Activated CD4-positive, alpha-beta T cell treated with anti-CD3 and anti-CD28 coated beads, Interleukin-10, Interleukin-2, amounts not matched to agents 100 ng/mL and 50 ng/mL, durations not matched to agents 16 hours and 8 hours (primary cell): ENCODE data around the gene TMEM98.
"Not testable (repeated sequence)": the region's sequence is repeated elsewhere in the genome, so short reads cannot be mapped to it uniquely, and the experiment has no call there.

ENCODE experiments used
- DNase-seq: peaks from one replicate; pipeline ENCODE4 v3.0.0-alpha.2; 2020

Gene TMEM98

GRCh38 chr17:32944248-32945020, 16.5 kb downstream of the TMEM98 start:
- no peak for DNase-seq

DNA sequence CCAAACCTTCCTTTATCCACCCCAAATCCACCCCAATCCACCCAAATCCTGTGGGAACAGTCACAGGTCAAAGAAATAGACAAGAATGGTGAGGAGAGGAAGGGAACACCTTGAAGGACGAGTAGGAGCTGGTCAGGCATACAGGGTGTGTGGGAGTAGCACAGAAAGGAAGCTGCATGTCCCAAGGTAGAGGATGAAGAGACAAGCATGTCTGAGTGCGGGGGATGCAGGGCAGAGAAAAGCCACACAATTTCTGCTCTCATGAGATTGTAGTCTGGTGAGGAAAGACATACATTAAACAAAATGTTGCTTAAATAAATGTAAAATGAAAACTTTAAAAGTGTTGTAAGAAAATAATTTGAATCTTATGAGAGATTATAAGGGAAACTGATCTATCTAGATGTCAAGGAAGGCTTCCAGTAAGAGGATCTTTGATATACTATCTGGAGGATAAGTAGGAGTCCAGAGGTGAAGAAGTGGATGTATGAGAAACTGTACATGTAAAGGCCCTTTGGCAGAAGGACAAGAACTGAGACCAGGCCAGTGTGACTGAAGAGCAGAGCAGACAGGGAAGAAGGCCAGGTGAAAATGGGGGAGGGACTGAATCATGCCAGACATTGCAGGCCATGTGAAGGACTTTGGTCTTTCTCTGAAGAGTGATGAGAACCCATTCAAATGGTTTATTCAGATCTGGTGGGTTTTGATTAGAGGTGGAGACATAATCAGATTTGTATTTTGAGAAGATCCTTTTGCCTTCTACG, 18.6 kb downstream of the TMEM98 start:
- DNase-seq, result no peak

GRCh38 chr17:32947736-32948135, 19.8 kb downstream of the TMEM98 start:
- DNase-seq, result no peak

GRCh38 chr17:32949181-32949580, 21.2 kb downstream of the TMEM98 start:
- DNase-seq, result no peak

DNA sequence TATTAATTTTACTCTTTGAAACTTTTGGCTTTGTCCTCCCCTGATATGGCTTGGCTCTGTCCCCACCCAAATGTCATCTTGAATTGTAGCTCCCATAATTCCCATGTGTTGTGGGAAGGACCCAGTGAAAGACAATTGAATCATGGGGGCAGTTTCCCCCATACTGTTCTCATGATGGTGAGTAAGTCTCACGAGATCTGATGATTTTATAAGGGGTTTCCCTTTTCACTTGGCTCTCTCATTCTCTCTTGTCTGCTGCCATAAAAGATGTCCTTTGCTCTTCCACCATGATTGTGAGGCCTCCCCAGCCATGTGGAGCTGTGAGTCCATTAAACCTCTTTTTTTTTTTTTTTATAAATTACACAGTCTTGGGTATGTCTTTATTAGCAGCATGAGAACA, 24.5 kb downstream of the TMEM98 start:
- not testable (repeated sequence) for DNase-seq

DNA sequence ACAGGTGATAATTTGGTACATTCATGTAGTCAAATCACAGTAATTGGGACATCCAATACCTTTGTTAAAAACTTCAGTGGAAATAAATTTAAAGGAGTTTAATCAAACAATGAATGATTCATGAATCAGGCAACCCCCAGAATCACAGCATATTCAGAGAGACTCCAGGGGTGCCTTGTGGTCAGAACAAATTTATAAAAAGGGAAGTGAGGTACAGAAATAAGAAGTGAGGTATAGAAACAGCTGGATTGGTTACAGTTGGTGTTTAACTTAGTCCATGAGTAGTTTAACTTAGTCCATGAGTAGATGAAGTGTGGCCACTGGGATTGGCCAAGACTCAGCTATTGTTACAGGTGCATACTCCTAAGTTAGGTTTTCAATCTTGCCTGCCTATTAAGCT, 25.1 kb downstream of the TMEM98 start:
- DNase-seq, result no peak

- DNase-seq, result no peak
Observed at GRCh38 chr17:32953857-32954256, 25.9 kb downstream of the TMEM98 start.

DNA sequence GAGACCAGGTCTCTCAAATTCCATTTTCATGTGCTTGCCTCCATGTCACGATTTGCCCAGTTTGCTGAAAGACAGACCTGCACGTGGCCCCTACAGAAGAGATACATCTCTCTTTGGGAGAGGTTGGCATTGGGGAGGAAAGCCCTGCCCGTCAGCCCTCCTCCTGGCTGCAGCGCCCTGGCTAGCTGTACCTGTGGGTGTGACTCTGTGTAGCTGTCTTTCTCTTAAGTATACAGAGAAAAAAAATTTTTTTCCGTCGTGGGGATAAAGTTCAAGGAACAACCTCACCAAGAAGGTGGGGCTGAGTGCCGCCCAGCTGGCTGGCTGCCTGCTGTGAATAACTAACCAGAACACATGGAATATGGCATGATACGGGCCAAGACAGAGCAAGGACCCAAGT, 26.5 kb downstream of the TMEM98 start:
- DNase-seq, result no peak

DNA sequence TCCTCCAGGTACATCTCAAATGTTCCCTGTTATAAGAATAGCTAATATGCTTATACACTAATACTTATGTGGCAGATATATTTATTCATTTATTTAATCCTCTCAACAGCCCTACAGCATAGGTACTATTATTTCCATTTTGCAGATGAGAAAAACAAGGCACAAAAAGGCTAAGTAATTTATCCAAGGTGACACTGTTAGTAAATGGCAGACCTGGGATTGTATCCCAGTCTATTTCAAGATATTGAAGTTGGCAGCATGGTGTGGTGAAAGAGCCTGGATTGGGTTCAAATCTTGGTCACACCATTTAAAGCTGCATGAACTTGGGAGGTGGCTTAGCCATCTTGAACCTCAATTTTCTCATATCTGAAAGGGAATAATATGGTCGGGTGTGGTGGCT, 27.2 kb downstream of the TMEM98 start:
- DNase-seq, result no peak

- no peak for DNase-seq
Observed at GRCh38 chr17:32956240-32956970, 28.5 kb downstream of the TMEM98 start.

- no peak for DNase-seq
Observed at GRCh38 chr17:32958418-32958817, 30.5 kb downstream of the TMEM98 start.

DNA sequence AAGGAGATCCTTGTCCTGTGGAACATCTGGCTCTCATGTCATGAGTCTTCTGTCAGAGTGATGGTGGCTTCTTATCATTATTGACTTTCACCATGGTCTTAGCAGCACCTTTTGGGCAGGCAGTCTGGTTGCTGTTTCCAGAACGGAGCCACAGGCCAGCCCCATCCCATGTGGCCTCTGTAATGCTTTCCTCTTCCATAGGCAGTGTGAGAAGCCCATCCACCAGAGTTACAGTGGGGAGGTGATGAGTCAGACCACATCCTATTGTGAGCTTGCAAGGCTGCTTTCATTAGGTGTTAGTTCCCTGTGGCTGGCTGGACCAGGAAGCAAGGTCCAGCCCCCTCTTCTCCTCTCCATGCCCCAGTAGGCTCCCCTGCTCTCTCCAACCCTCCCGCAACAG, 32.9 kb downstream of the TMEM98 start:
- DNase-seq, result no peak

DNA sequence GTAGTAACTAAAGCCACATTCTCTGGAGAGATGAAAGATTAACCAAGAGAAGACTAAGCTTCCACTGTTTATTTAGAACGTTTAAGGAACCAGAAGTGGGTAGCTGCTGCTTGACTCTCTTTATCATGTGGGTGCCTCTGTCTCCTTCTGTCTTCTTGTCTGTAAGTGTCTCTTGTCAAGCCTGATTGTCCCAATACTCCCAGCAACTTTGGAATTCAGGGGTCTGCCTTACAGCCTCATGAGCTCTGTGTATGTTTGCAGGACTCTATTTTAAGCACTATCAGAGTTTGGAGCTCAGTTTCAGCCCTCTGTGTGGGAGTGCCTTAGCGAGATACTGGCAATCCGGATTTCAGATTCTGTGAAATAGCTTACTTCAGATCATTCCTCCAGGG, 34.4 kb downstream of the TMEM98 start:
- no peak for DNase-seq

DNA sequence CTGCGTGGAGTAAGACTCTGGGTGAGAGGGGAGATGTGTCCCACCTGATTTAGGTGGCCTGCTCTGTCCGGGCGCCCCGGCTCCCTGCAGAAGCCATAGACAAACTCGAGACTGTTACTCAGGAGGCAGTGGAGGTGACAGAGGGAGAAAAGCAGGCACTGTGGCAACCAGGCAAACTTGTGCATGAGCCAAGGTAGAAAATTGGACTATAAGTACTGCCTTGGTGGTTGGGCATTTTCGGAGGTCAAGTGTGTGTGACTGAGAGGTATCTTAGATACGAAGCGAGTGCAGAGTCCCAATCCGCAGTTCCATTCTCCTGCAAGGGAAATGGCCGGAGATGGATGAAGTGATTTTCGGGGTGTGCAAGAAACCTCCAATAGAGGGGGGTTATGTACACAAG, 36.6 kb downstream of the TMEM98 start:
- DNase-seq, result no peak

GRCh38 chr17:32969231-32969630, 41.3 kb downstream of the TMEM98 start:
- not testable (repeated sequence) for DNase-seq

DNA sequence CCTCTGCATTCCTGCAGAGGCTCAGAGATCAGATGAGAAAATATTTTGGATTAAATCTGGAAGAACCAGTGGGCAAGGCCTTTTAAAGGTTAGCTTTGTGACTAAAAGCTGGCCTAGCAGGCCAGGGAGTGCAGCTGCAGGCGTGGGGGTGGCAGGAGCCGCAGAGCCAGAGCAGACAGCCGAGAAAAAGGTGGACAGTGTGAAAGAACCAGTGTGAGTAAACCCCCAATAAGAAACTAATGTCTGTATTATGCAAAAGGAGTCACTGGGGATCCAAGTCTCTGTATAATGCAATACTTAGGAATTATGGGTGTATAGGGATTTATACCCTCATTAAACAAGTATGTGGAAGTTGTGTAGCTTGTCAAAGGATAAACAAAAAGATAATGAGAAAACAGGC, 42.3 kb downstream of the TMEM98 start:
- peak; percentile 17 for DNase-seq

DNA sequence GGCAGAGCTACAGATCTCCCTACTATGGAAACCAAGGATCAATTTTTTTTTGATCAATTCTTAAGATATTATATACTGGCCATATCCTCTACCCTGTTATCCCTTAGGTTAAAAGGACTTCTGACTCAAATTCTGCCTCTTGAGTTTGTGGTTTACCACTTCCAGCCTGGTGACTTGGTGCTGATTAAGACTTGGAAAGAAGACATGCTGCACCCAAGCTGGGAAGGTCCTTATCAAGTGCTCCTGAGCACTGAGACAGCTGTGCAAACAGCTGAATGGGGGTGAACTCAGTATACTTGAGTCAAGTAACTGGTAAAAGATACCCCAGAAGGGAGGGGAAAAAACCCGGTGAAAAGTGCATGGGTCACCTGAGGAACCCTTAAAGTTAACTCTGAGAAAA, 43.2 kb downstream of the TMEM98 start:
- peak; percentile 87 for DNase-seq

GRCh38 chr17:32976131-32976530, 48.2 kb downstream of the TMEM98 start:
- DNase-seq, result no peak

DNA sequence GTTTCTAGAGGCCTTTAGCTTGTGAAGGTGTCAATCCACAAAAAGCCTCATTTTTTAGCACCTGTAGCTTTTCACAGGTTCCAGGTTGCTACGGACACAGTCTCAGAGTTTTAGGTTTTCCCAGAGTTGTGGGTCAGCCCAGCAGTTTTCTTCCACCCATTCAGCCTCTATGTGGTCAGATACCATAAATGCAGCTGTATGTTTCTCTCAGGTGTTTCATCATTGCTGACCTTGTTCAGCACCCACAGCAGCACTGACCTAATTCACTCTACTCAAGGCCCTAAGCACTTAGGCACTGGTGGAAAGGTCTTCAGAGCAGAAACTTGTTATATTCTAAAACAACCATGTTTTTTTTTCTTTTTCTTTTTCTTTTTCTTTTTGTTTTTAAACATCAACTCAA, 48.7 kb downstream of the TMEM98 start:
- no peak for DNase-seq

- DNase-seq, result no peak
Observed at GRCh38 chr17:32980230-32980629, 52.3 kb downstream of the TMEM98 start.

DNA sequence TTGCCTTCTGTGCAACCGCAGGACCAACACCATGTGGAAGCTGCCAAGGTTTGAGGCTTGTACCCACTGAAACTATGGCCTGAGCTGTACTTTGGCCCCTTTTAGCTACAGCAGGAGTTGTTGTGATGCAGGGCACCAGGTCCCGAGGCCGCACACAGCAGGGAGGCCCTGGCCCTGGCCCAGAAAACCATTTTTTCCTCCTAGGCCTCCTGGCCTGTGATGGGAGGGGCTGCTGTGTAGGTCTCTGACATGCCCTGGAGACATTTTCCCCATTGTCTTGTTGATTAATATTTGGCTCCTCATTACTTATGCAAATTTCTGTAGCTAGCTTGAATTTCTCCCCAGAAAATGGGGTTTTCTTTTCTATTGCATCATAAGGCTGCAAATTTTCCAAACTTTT, 53.7 kb downstream of the TMEM98 start:
- DNase-seq, result not testable (repeated sequence)

GRCh38 chr17:32985050-32985756, 57.2 kb downstream of the TMEM98 start:
- no peak for DNase-seq

GRCh38 chr17:32987453-32987805, 59.5 kb downstream of the TMEM98 start:
- not testable (repeated sequence) for DNase-seq
